ENCODE data around the gene STOML1. TPM values are rescaled to one million over a fixed set of nuclear protein-coding genes. Genes with fewer than 3 reads are reported as not detected.

STOML1 gene
- total and polyA plus RNA-seq, 8 donors: 5.2 to 13.2 (median 9.2) TPM

DNA sequence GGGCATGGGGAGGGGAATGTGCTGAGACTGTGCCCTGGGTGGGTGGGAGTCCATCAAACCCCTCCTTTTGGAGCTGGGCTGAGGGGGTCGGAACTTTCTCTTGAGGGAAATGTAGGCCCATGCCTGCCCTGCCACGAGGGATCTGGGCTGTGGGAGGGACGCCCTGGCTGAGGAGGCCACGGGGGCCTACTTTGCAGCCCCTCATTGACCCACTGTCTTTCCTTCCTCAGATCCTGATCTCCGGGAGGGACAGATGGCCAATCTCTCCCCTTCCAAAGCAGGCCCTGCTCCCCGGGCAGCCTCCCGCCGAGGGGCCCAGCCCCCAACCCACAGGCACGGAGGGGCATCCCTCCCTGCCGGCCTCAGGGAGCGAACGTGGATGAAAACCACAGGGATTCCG, 40.5 kb downstream of the STOML1 start:
- intact Hi-C loops (cut with DNase I): no loop called here
- DNase-seq: no peak
- Histone ChIP-seq H3K4me1 (peaks cover 0 to 6% (median 4%) of the 10 kb centered on the region in 3 donors), H3K9me3 (no peaks in the 10 kb centered on the region), H3K27me3 (no peaks in the 10 kb centered on the region), H3K27ac (peak overlapping the region; percentile 4 to 80 (median 44)), H3K36me3 (no peaks in the 10 kb centered on the region), H3K4me3 (no peak overlapping the region)
- FAIRE-seq: no peak
- ATAC-seq: peak in 1 of 4 donors; percentile 12
- WGBS, 2 donors: 72 to 79% methylated on average over 13 of the region's 13 CpGs
- TF ChIP-seq, protein P1, sequence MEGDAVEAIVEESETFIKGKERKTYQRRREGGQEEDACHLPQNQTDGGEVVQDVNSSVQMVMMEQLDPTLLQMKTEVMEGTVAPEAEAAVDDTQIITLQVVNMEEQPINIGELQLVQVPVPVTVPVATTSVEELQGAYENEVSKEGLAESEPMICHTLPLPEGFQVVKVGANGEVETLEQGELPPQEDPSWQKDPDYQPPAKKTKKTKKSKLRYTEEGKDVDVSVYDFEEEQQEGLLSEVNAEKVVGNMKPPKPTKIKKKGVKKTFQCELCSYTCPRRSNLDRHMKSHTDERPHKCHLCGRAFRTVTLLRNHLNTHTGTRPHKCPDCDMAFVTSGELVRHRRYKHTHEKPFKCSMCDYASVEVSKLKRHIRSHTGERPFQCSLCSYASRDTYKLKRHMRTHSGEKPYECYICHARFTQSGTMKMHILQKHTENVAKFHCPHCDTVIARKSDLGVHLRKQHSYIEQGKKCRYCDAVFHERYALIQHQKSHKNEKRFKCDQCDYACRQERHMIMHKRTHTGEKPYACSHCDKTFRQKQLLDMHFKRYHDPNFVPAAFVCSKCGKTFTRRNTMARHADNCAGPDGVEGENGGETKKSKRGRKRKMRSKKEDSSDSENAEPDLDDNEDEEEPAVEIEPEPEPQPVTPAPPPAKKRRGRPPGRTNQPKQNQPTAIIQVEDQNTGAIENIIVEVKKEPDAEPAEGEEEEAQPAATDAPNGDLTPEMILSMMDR (IDR thresholded peaks at IDR 0.05): no peak

- WGBS, 2 donors: 12 to 17% methylated on average over 15 of the region's 15 CpGs
- FAIRE-seq (peak; percentile 49), ATAC-seq (peak; percentile 96 to 99 (median 98)), DNase-seq (peak; percentile 85 to 93 (median 88))
- no peak overlapping the region for H3K4me3 ChIP-seq
- no peaks in the 10 kb centered on the region for H3K27me3 ChIP-seq
- TF ChIP-seq, protein P1 (IDR thresholded peaks at IDR 0.05): peak; percentile 43 to 71 (median 61)
- H3K36me3 ChIP-seq: no peaks in the 10 kb centered on the region
- H3K9me3 ChIP-seq: no peaks in the 10 kb centered on the region
- peaks cover 0 to 6% (median 4%) of the 10 kb centered on the region in 3 donors for H3K4me1 ChIP-seq
- peak overlapping the region; percentile 4 to 80 (median 44) for H3K27ac ChIP-seq
- intact Hi-C loops (cut with DNase I): no loop called here
Observed at GRCh38 chr15:73950831-73951561, 41.1 kb downstream of the STOML1 start.

GRCh38 chr15:73950479-73950830, 41.6 kb downstream of the STOML1 start:
- H3K36me3 ChIP-seq: no peaks in the 10 kb centered on the region
- intact Hi-C loops (cut with DNase I): no loop called here
- FAIRE-seq (no peak), DNase-seq (no peak), ATAC-seq (no peak)
- no peak overlapping the region for H3K27ac ChIP-seq
- H3K9me3 ChIP-seq: no peaks in the 10 kb centered on the region
- H3K4me1 ChIP-seq: peaks cover 0 to 6% (median 4%) of the 10 kb centered on the region in 3 donors
- TF ChIP-seq, protein P1 (IDR thresholded peaks at IDR 0.05): no peak
- no peak overlapping the region for H3K4me3 ChIP-seq
- no peaks in the 10 kb centered on the region for H3K27me3 ChIP-seq

- intact Hi-C loops (cut with DNase I): no loop called here
- Histone ChIP-seq H3K9me3 (no peaks in the 10 kb centered on the region), H3K27ac (no peak overlapping the region), H3K4me1 (peaks cover 0 to 6% (median 4%) of the 10 kb centered on the region in 3 donors), H3K27me3 (no peaks in the 10 kb centered on the region), H3K36me3 (no peaks in the 10 kb centered on the region), H3K4me3 (no peak overlapping the region)
- ATAC-seq (no peak), DNase-seq (no peak), FAIRE-seq (no peak)
- WGBS, 2 donors: 90 to 93% methylated on average over 10 of the region's 10 CpGs
- TF ChIP-seq, protein P1 (IDR thresholded peaks at IDR 0.05): no peak
Observed at GRCh38 chr15:73949496-73949895, 42.6 kb downstream of the STOML1 start.

- Histone ChIP-seq H3K4me3 (no peak overlapping the region), H3K9me3 (no peaks in the 10 kb centered on the region), H3K27ac (no peak overlapping the region), H3K27me3 (no peaks in the 10 kb centered on the region), H3K4me1 (peaks cover 0 to 6% (median 4%) of the 10 kb centered on the region in 3 donors), H3K36me3 (no peaks in the 10 kb centered on the region)
- TF ChIP-seq, protein P1 (IDR thresholded peaks at IDR 0.05): no peak
- ATAC-seq (no peak), DNase-seq (no peak), FAIRE-seq (no peak)
- WGBS, 2 donors: 71 to 85% methylated on average over 4 of the region's 4 CpGs
- intact Hi-C loops (cut with DNase I): no loop called here
Observed at GRCh38 chr15:73948982-73949381, 43.1 kb downstream of the STOML1 start.

Measured in pancreas (tissue), 10 donors.